GM21619 (cell line): Measurements from ENCODE around the gene FBXO44.

Source experiments
- ATAC-seq: cut with Tn5 transposase; IDR thresholded peaks from one replicate; pipeline ENCODE4 v1.9.1; 2021; ENCODE audit not compliant: unreplicated experiment

The FBXO44 gene

GRCh38 chr1:11706292-11706691, 51.6 kb downstream of the FBXO44 start:
- ATAC-seq, result no peak

- ATAC-seq, result no peak
These were observed 53.1 kb downstream of the FBXO44 start for GRCh38 chr1:11707621-11708276.

GRCh38 chr1:11708554-11709350, 54.1 kb downstream of the FBXO44 start:
- ATAC-seq, result no peak

GRCh38 chr1:11711490-11711889, 56.8 kb downstream of the FBXO44 start:
- no peak for ATAC-seq

GRCh38 chr1:11712285-11712684, 57.6 kb downstream of the FBXO44 start:
- ATAC-seq, result no peak
